K562 (cell line): ENCODE measurements around the gene RNASEH2A. TPM values are rescaled to one million over a fixed set of nuclear protein-coding genes. Genes with fewer than 3 reads are reported as not detected.

Source experiments
- CHCHD3 ChIP-seq: fragments of 250-450 bp; sonication (Bioruptor Pico); IDR thresholded peaks from 2 replicates; pipeline ENCODE4 v2.1.2; 2022; ENCODE audit warnings: mild to moderate bottlenecking
- CHD2 ChIP-seq: IDR thresholded peaks from 2 replicates; pipeline ENCODE4 v1.6.1; 2011; ENCODE audit warnings: low read depth, low read length
- ESRRA ChIP-seq: fragments of 450-650 bp; IDR thresholded peaks from 2 replicates; pipeline ENCODE4 v1.6.1; 2014; ENCODE audit warnings: low read depth, mild to moderate bottlenecking, moderate library complexity, borderline replicate concordance
- ETS1 ChIP-seq: conservative IDR thresholded peaks from 2 replicates; pipeline ENCODE4 v1.6.1; 2011; ENCODE audit warnings: low read depth, mild to moderate bottlenecking, low read length; ENCODE audit not compliant: control insufficient read depth
- ETV1 ChIP-seq: fragments of 450-650 bp; conservative IDR thresholded peaks from 2 replicates; pipeline ENCODE4 v1.6.1; 2016; ENCODE audit warnings: missing genetic modification characterization, control low read depth, low read depth, missing compliant biosample characterization
- GABPB2 ChIP-seq: fragments of 250-450 bp; sonication (Bioruptor Pico); conservative IDR thresholded peaks from 2 replicates; pipeline ENCODE4 v1.5.1; 2021; ENCODE audit warnings: mild to moderate bottlenecking
- HNRNPLL ChIP-seq: fragments of 200-400 bp; formaldehyde crosslinking; IDR thresholded peaks from 2 replicates; pipeline ENCODE4 v1.6.1; 2017; ENCODE audit warnings: low read length, low read depth, mild to moderate bottlenecking; ENCODE audit not compliant: poor library complexity, severe bottlenecking
- LEF1 ChIP-seq: fragments of 450-650 bp; IDR thresholded peaks from 2 replicates; pipeline ENCODE4 v1.6.1; 2016; ENCODE audit warnings: mild to moderate bottlenecking
- MGA ChIP-seq: fragments of 450-650 bp; IDR thresholded peaks from 2 replicates; pipeline ENCODE4 v1.6.1; 2016; ENCODE audit warnings: mild to moderate bottlenecking, moderate library complexity
- MXD1 ChIP-seq: fragments of 250-450 bp; sonication (Bioruptor Pico); IDR thresholded peaks from 2 replicates; pipeline ENCODE4 v1.8.0; 2021; ENCODE audit warnings: borderline replicate concordance, mild to moderate bottlenecking, moderate library complexity; ENCODE audit not compliant: poor library complexity, severe bottlenecking
- NFIC ChIP-seq: fragments of 450-650 bp; IDR thresholded peaks from 2 replicates; pipeline ENCODE4 v1.6.1; 2017; ENCODE audit warnings: mild to moderate bottlenecking, inconsistent platforms
- PHB2 ChIP-seq: fragments of 450-650 bp; IDR thresholded peaks from 2 replicates; pipeline ENCODE4 v1.6.1; 2017; ENCODE audit warnings: low read depth
- TAL1 ChIP-seq: fragments of 450-650 bp; IDR thresholded peaks from 2 replicates; pipeline ENCODE4 v1.6.1; 2016; ENCODE audit warnings: mild to moderate bottlenecking
- TBP ChIP-seq: optimal IDR thresholded peaks from 2 replicates; pipeline ENCODE3; 2011; ENCODE audit warnings: low read depth, low read length, improper control_type of control experiment
- polyA plus RNA-seq, 8 experiments: library from polyadenylated mRNA; depleted of rRNA in 4 of 8; stranded (reverse) in 5 of 8; unstranded in 3 of 8; fragments of >200 nt; fragmentation: Nextera tagmentation in 2 of 8; fragmentation: Illumina TruSeq in 1 of 8; extraction: Ambion mirVana in 2 of 8; extraction: Trizol in 1 of 8; gene quantifications; 2 replicates each; pipeline versions ENCODE4 v1.2.1 to v1.2.3, GENCODE V29; 2011 to 2014; ENCODE audit warnings: inconsistent platforms in 1 of 8, missing spikeins in 1 of 8
- total RNA-seq, 7 experiments: library from RNA; depleted of rRNA in 6 of 7; stranded (reverse); fragments of >200 nt in 6 of 7; fragmentation: Illumina TruSeq in 2 of 7; extraction: Trizol in 2 of 7; gene quantifications; 2 replicates each; pipeline versions ENCODE4 v1.2.1 to v1.2.3, GENCODE V29; 2011 to 2021; ENCODE audit warnings: low replicate concordance in 1 of 7

Gene RNASEH2A
- total and polyA plus RNA-seq, 9 of the 15 experiments (the other 6 are each of a cell fraction or from before 2014, with no cell fraction given), result 22.3 to 78.0 (median 61.7) TPM

GRCh38 chr19:12806242-12807081 is at the start of gene RNASEH2A (continued):
- TF ChIP-seq MGA (peak; percentile 98), ETS1 (peak; percentile 87), HNRNPLL (peak; percentile 97), NFIC (peak; percentile 41; the same call in 1 of the 2 replicates), ETV1 (peak; percentile 67), TBP (peak; percentile 75), GABPB2 (CRISPR knock-in tag) (no peak), TAL1 (no peak), CHCHD3 (CRISPR knock-in tag) (no peak), MXD1 (CRISPR knock-in tag) (peak; percentile 19), PHB2 (no peak), LEF1 (no peak), ESRRA (peak; percentile 42; the same call in 1 of the 2 replicates), CHD2 (0 out of 2 replicates have a peak, but pooled peaks have one; percentile 18)
